Mesenchymal stem cell (in vitro differentiated cells and primary cell): ENCODE measurements around the gene MIDN.

ENCODE experiments used
- DNase-seq: peaks from one replicate; pipeline ENCODE4 v3.0.0-alpha.2; 2013
- H2AFZ ChIP-seq: one replicate; pipeline ENCODE4 v1.6.1; 2013; ENCODE audit warnings: low read depth, mild to moderate bottlenecking, control low read depth, inconsistent platforms, low read length, moderate library complexity
- H2AK5ac ChIP-seq: 2 replicates; pipeline ENCODE4 v1.6.1; 2013; ENCODE audit warnings: low read length, moderate library complexity, mild to moderate bottlenecking, inconsistent platforms; ENCODE audit not compliant: severe bottlenecking
- H2BK120ac ChIP-seq: one replicate; pipeline ENCODE4 v1.6.1; 2013; ENCODE audit warnings: low read depth, mild to moderate bottlenecking, inconsistent platforms, low read length, moderate library complexity
- H2BK12ac ChIP-seq, 2 experiments: one replicate each; pipeline ENCODE4 v1.6.1; 2013; ENCODE audit warnings: inconsistent platforms in 2 of 2, low read length in 2 of 2, mild to moderate bottlenecking in 2 of 2, moderate library complexity in 2 of 2, control low read depth in 1 of 2
- H2BK15ac ChIP-seq: one replicate; pipeline ENCODE4 v1.6.1; 2013; ENCODE audit warnings: mild to moderate bottlenecking, low read depth, inconsistent platforms; ENCODE audit not compliant: poor library complexity, severe bottlenecking
- H2BK5ac ChIP-seq: 2 replicates; pipeline ENCODE4 v1.6.1; 2013; ENCODE audit warnings: low read depth, mild to moderate bottlenecking, low read length, control low read depth, inconsistent platforms; ENCODE audit not compliant: poor library complexity, severe bottlenecking
- H3K14ac ChIP-seq, 2 experiments: one replicate each; pipeline ENCODE4 v1.6.1; 2013; ENCODE audit warnings: inconsistent platforms in 2 of 2, low read length in 2 of 2, control low read depth in 1 of 2, mild to moderate bottlenecking in 1 of 2, moderate library complexity in 1 of 2
- H3K18ac ChIP-seq, 2 experiments: one replicate each; pipeline ENCODE4 v1.6.1; 2013; ENCODE audit warnings: inconsistent platforms in 2 of 2, low read length in 2 of 2, control low read depth in 1 of 2, low read depth in 1 of 2, mild to moderate bottlenecking in 1 of 2
- H3K23ac ChIP-seq, 2 experiments: one replicate each; pipeline ENCODE4 v1.6.1; 2013; ENCODE audit warnings: inconsistent platforms in 2 of 2, low read length in 2 of 2, mild to moderate bottlenecking in 2 of 2, moderate library complexity in 2 of 2, control low read depth in 1 of 2
- H3K27ac ChIP-seq: 2 replicates; pipeline ENCODE4 v1.5.1; 2013; ENCODE audit warnings: mild to moderate bottlenecking, moderate library complexity, low read length, control low read depth, inconsistent platforms; ENCODE audit not compliant: poor library complexity, severe bottlenecking
- H3K27me3 ChIP-seq, 2 experiments: 2 replicates each; pipeline versions ENCODE4 v1.6.1 to v1.7.0; 2013; ENCODE audit warnings: low read length in 2 of 2, mild to moderate bottlenecking in 2 of 2, moderate library complexity in 2 of 2, control low read depth in 1 of 2, inconsistent platforms in 1 of 2; ENCODE audit not compliant: control insufficient read depth in 1 of 2, insufficient read depth in 1 of 2
- H3K36me3 ChIP-seq, 2 experiments: 2 replicates each; pipeline versions ENCODE4 v1.6.1 to v1.7.0; 2013; ENCODE audit warnings: low read length in 2 of 2, control low read depth in 1 of 2, inconsistent platforms in 1 of 2, low read depth in 1 of 2, mild to moderate bottlenecking in 1 of 2; ENCODE audit not compliant: insufficient read depth in 2 of 2, control insufficient read depth in 1 of 2
- H3K4ac ChIP-seq, 2 experiments: one replicate each; pipeline ENCODE4 v1.6.1; 2013; ENCODE audit warnings: inconsistent platforms in 2 of 2, low read length in 2 of 2, mild to moderate bottlenecking in 2 of 2, moderate library complexity in 2 of 2, control low read depth in 1 of 2, low read depth in 1 of 2
- H3K4me1 ChIP-seq: 2 replicates; pipeline ENCODE4 v1.6.1; 2013; ENCODE audit warnings: low read depth, low read length, control low read depth; ENCODE audit not compliant: control insufficient read depth, insufficient read depth
- H3K4me2 ChIP-seq: 2 replicates; pipeline ENCODE4 v1.6.1; 2013; ENCODE audit warnings: low read length, mild to moderate bottlenecking, inconsistent platforms; ENCODE audit not compliant: poor library complexity, severe bottlenecking
- H3K4me3 ChIP-seq, 2 experiments: 2 replicates each; pipeline versions ENCODE4 v1.5.1 to v1.7.0; 2013; ENCODE audit warnings: low read length in 2 of 2, mild to moderate bottlenecking in 2 of 2, control low read depth in 1 of 2, low read depth in 1 of 2; ENCODE audit not compliant: insufficient read depth in 1 of 2
- H3K79me1 ChIP-seq: replicated peaks from 2 replicates; pipeline ENCODE4 v1.6.1; 2013; ENCODE audit warnings: mild to moderate bottlenecking, control low read depth, low read length, inconsistent platforms; ENCODE audit not compliant: poor library complexity, severe bottlenecking
- H3K9ac ChIP-seq: 2 replicates; pipeline ENCODE4 v1.7.0; 2013; ENCODE audit warnings: mild to moderate bottlenecking, low read length, moderate library complexity
- H3K9me3 ChIP-seq: 2 replicates; pipeline ENCODE4 v1.7.0; 2013; ENCODE audit warnings: mild to moderate bottlenecking, low read length; ENCODE audit not compliant: control insufficient read depth
- H4K8ac ChIP-seq: one replicate; pipeline ENCODE4 v1.6.1; 2013; ENCODE audit warnings: inconsistent platforms, mild to moderate bottlenecking, low read length, moderate library complexity
- H4K91ac ChIP-seq: one replicate; pipeline ENCODE4 v1.6.1; 2013; ENCODE audit warnings: mild to moderate bottlenecking, low read length, inconsistent platforms
- WGBS: methylation state at CpG from one replicate; pipeline ENCODE4 v1.1.7; 2013; ENCODE audit warnings: mixed read lengths; 5-methylcytosine and 5-hydroxymethylcytosine counted together

MIDN gene

GRCh38 chr19:1236576-1236975 lies 11.8 kb upstream of the MIDN start:
- peak overlapping the region; percentile 48 for H4K8ac ChIP-seq
- 45% methylated on average over 8 of the region's 42 CpGs for WGBS

GRCh38 chr19:1237027-1237659 lies 11.2 kb upstream of the MIDN start:
- H3K14ac ChIP-seq: peak overlapping the region; percentile 15 to 90
- H2BK5ac ChIP-seq: no peak overlapping the region
- peak overlapping the region; percentile 24 for H2BK120ac ChIP-seq
- H3K4ac ChIP-seq: peak overlapping the region; percentile 41 to 92
- peaks cover 49% of the 10 kb centered on the region for H3K4me1 ChIP-seq
- H2BK12ac ChIP-seq: peak overlapping the region; percentile 24 to 83
- peak overlapping the region; percentile 60 for H2BK15ac ChIP-seq
- no peak overlapping the region for H2AK5ac ChIP-seq
- DNase-seq: no peak
- H3K27ac ChIP-seq: no peak overlapping the region
- WGBS: under 1% methylated on average over 45 of the region's 60 CpGs
- H3K79me1 ChIP-seq: peaks cover 30% of the 10 kb centered on the region
- H4K91ac ChIP-seq: peak overlapping the region; percentile 85
- H4K8ac ChIP-seq: peak overlapping the region; percentile 50
- peak overlapping the region; percentile 72 for H2AFZ ChIP-seq
- peak overlapping the region; percentile 80 for H3K9ac ChIP-seq
- peak overlapping the region; percentile 78 to 81 for H3K4me3 ChIP-seq
- peak overlapping the region; percentile 96 for H3K4me2 ChIP-seq
- peak overlapping the region; percentile 45 to 97 for H3K18ac ChIP-seq
- no peaks in the 10 kb centered on the region for H3K9me3 ChIP-seq
- H3K36me3 ChIP-seq: peaks cover 16 to 39% of the 10 kb centered on the region in 2 experiments
- no peaks in the 10 kb centered on the region for H3K27me3 ChIP-seq
- H3K23ac ChIP-seq: peak overlapping the region in 1 of 2 experiments; percentile 90

More at GRCh38 chr19:1236576-1236975, 11.8 kb upstream of the MIDN start:
- Histone ChIP-seq H3K36me3 (peaks cover 19 to 41% of the 10 kb centered on the region in 2 experiments), H3K4me3 (peak overlapping the region; percentile 78 to 81), H2AFZ (peak overlapping the region; percentile 72), H2BK12ac (peak overlapping the region in 1 of 2 experiments; percentile 77), H3K9me3 (no peaks in the 10 kb centered on the region), H3K14ac (peak overlapping the region in 1 of 2 experiments; percentile 68), H3K18ac (peak overlapping the region in 1 of 2 experiments; percentile 97), H3K4me1 (peaks cover 52% of the 10 kb centered on the region), H3K23ac (peak overlapping the region in 1 of 2 experiments; percentile 90), H3K4ac (peak overlapping the region; percentile 9 to 92), H3K27ac (no peak overlapping the region), H3K27me3 (no peaks in the 10 kb centered on the region), H2AK5ac (peak overlapping the region; percentile 24), H3K79me1 (peaks cover 30% of the 10 kb centered on the region), H4K91ac (no peak overlapping the region), H2BK15ac (no peak overlapping the region), H3K9ac (peak overlapping the region; percentile 80), H2BK120ac (peak overlapping the region; percentile 24), H2BK5ac (no peak overlapping the region), H3K4me2 (peak overlapping the region; percentile 96)
- no peak for DNase-seq

- peaks cover 32% of the 10 kb centered on the region for H3K79me1 ChIP-seq
- H3K4me1 ChIP-seq: peaks cover 46% of the 10 kb centered on the region
Observed at GRCh38 chr19:1237754-1238368, 10.5 kb upstream of the MIDN start, which contains the start of gene CBARP. CBARP (minus strand) TSS chr19:1238005; CDS start chr19:1236100, 1,905 bp downstream.

More at GRCh38 chr19:1237754-1238368, 10.5 kb upstream of the MIDN start, which contains the start of gene CBARP:
- Histone ChIP-seq H3K9me3 (no peaks in the 10 kb centered on the region), H3K4me3 (peak within 1 kb of the TSS; percentile 78 to 81), H3K4ac (peak within 1 kb of the TSS; percentile 41 to 92), H2AK5ac (no peak within 1 kb of the TSS), H2AFZ (peak within 1 kb of the TSS; percentile 72), H3K14ac (peak within 1 kb of the TSS; percentile 15 to 90), H4K91ac (peak within 1 kb of the TSS; percentile 85), H2BK120ac (peak within 1 kb of the TSS; percentile 24), H3K36me3 (peaks cover 16 to 36% of the 10 kb centered on the region in 2 experiments), H2BK12ac (peak within 1 kb of the TSS; percentile 24 to 83), H3K27ac (no peak within 1 kb of the TSS), H3K9ac (peak within 1 kb of the TSS; percentile 80), H3K4me2 (peak within 1 kb of the TSS; percentile 96), H3K27me3 (no peaks in the 10 kb centered on the region), H2BK5ac (no peak within 1 kb of the TSS), H3K18ac (peak within 1 kb of the TSS; percentile 48 to 97), H2BK15ac (peak within 1 kb of the TSS; percentile 60), H4K8ac (peak within 1 kb of the TSS; percentile 50), H3K23ac (peak within 1 kb of the TSS in 1 of 2 experiments; percentile 90)
- WGBS: under 1% methylated on average over 38 of the region's 87 CpGs
- DNase-seq: no peak
